CD4-positive, CD25-positive, alpha-beta regulatory T cell (primary cell): Measurements from ENCODE around the gene EZR. TPM values are rescaled to one million over a fixed set of nuclear protein-coding genes. Genes with fewer than 3 reads are reported as not detected.

Source experiments
- ATAC-seq, 2 donors: fragments of 150-1000 bp; cut with Tn5 transposase; one replicate each; pipeline ENCODE4 v1.10.0; 2021; ENCODE audit warnings: low read depth in 2 of 2, moderate number of reproducible peaks in 2 of 2, moderate library complexity in 1 of 2
- DNase-seq, 3 donors: peaks; one replicate each; pipeline versions ENCODE4 v3.0.0 to v3.0.0-alpha.2; 2012 to 2022; ENCODE audit warnings: mixed read lengths in 1 of 3
- H3K27ac ChIP-seq: one replicate; pipeline ENCODE4 v1.7.0; 2013; ENCODE audit warnings: mild to moderate bottlenecking, low read length; ENCODE audit not compliant: insufficient read depth, poor library complexity, severe bottlenecking
- H3K27me3 ChIP-seq: one replicate; pipeline ENCODE4 v1.7.0; 2013; ENCODE audit warnings: low read length; ENCODE audit not compliant: control insufficient read depth, insufficient read depth
- H3K36me3 ChIP-seq: one replicate; pipeline ENCODE4 v1.7.0; 2013; ENCODE audit warnings: mild to moderate bottlenecking, low read length, moderate library complexity; ENCODE audit not compliant: control insufficient read depth, insufficient read depth
- H3K4me1 ChIP-seq: 2 replicates; pipeline ENCODE4 v1.7.0; 2013; ENCODE audit warnings: mild to moderate bottlenecking, low read length; ENCODE audit not compliant: insufficient read depth, control insufficient read depth, poor library complexity, severe bottlenecking
- H3K4me3 ChIP-seq: one replicate; pipeline ENCODE4 v1.7.0; 2013; ENCODE audit warnings: low read depth, mild to moderate bottlenecking, low read length, moderate library complexity
- H3K9me3 ChIP-seq, 2 experiments: 1 replicate in 1 of 2; 2 replicates in 1 of 2; pipeline ENCODE4 v1.7.0; 2013; ENCODE audit warnings: low read length in 2 of 2, mild to moderate bottlenecking in 1 of 2, moderate library complexity in 1 of 2; ENCODE audit not compliant: control insufficient read depth in 2 of 2
- H3K27ac Mint-ChIP-seq, 3 donors: one replicate each; pipeline ENCODE4 v1.8.0; 2020 to 2022; ENCODE audit warnings: mild to moderate bottlenecking in 3 of 3, mixed read lengths in 3 of 3, moderate library complexity in 2 of 3
- H3K27me3 Mint-ChIP-seq: one replicate; pipeline ENCODE4 v1.8.0; 2022; ENCODE audit warnings: mild to moderate bottlenecking, mixed read lengths
- H3K36me3 Mint-ChIP-seq: one replicate; pipeline ENCODE4 v1.8.0; 2020; ENCODE audit warnings: mixed read lengths
- H3K4me1 Mint-ChIP-seq, 4 donors: one replicate each; pipeline ENCODE4 v1.8.0; 2020 to 2022; ENCODE audit warnings: mixed read lengths in 4 of 4, mild to moderate bottlenecking in 1 of 4
- H3K4me3 Mint-ChIP-seq, 4 donors: one replicate each; pipeline ENCODE4 v1.8.0; 2020 to 2022; ENCODE audit warnings: mild to moderate bottlenecking in 4 of 4, mixed read lengths in 4 of 4, moderate library complexity in 3 of 4
- H3K9me3 Mint-ChIP-seq, 7 donors: one replicate each; pipeline ENCODE4 v1.8.0; 2020 to 2022; ENCODE audit warnings: mixed read lengths in 7 of 7, mild to moderate bottlenecking in 3 of 7, moderate library complexity in 2 of 7
- polyA plus RNA-seq, 4 donors: library from polyadenylated mRNA; unstranded; fragments of 300-500 nt; fragmentation: Illumina TruSeq; gene quantifications; one replicate each; pipeline ENCODE4 v1.2.3, GENCODE V29; 2021
- total RNA-seq: library from RNA; stranded (reverse); gene quantifications from one replicate; pipeline ENCODE4 v1.2.3, GENCODE V29; 2022

EZR gene
- total and polyA plus RNA-seq, 5 donors from 2014 or later = 310 to 559 (median 396) TPM

GRCh38 chr6:158849899-158850806 is 31.0 kb upstream of the EZR start:
- Histone ChIP-seq H3K4me1 (peaks cover 54% of the 10 kb centered on the region), H3K4me3 (peak overlapping the region; percentile 65)
- peak; percentile 59 to 87 (median 81) for DNase-seq

GRCh38 chr6:158848490-158848895 is 29.3 kb upstream of the EZR start:
- Histone ChIP-seq H3K4me1 (peaks cover 37% of the 10 kb centered on the region), H3K27ac (no peak overlapping the region), H3K4me3 (no peak overlapping the region), H3K36me3 (no peaks in the 10 kb centered on the region), H3K9me3 (no peaks in the 10 kb centered on the region), H3K27me3 (no peaks in the 10 kb centered on the region)
- Mint-ChIP-seq H3K27ac (peak overlapping the region in 2 of 3 donors; percentile 5 to 98), H3K9me3 (peaks cover 0 to 2% (median 0%) of the 10 kb centered on the region in 7 donors), H3K4me1 (peaks cover 14 to 26% (median 19%) of the 10 kb centered on the region in 4 donors), H3K27me3 (peaks cover 15% of the 10 kb centered on the region), H3K4me3 (no peak overlapping the region), H3K36me3 (no peaks in the 10 kb centered on the region)
- ATAC-seq = no peak
- DNase-seq = no peak

More at GRCh38 chr6:158849899-158850806, 31.0 kb upstream of the EZR start:
- peaks cover 7% of the 10 kb centered on the region for H3K27me3 Mint-ChIP-seq
- ATAC-seq = peak; percentile 77 to 78
- Histone ChIP-seq H3K27me3 (no peaks in the 10 kb centered on the region), H3K9me3 (no peaks in the 10 kb centered on the region), H3K36me3 (no peaks in the 10 kb centered on the region), H3K27ac (peak overlapping the region; percentile 97)
- peaks cover 0 to 2% (median 0%) of the 10 kb centered on the region in 7 donors for H3K9me3 Mint-ChIP-seq
- H3K27ac Mint-ChIP-seq = peak overlapping the region in 2 of 3 donors; percentile 96 to 98
- H3K4me1 Mint-ChIP-seq = peaks cover 10 to 26% (median 21%) of the 10 kb centered on the region in 4 donors
- H3K36me3 Mint-ChIP-seq = no peaks in the 10 kb centered on the region
- peak overlapping the region; percentile 65 to 73 (median 71) for H3K4me3 Mint-ChIP-seq

GRCh38 chr6:158847786-158848185 is 28.6 kb upstream of the EZR start:
- ATAC-seq (no peak), DNase-seq (no peak)
- H3K4me3 ChIP-seq = no peak overlapping the region
- peaks cover 30% of the 10 kb centered on the region for H3K4me1 ChIP-seq
- H3K27me3 ChIP-seq = no peaks in the 10 kb centered on the region
- H3K4me3 Mint-ChIP-seq = no peak overlapping the region
- H3K27ac Mint-ChIP-seq = peak overlapping the region in 1 of 3 donors; percentile 57
- H3K4me1 Mint-ChIP-seq = peaks cover 15 to 27% (median 19%) of the 10 kb centered on the region in 4 donors
- H3K36me3 ChIP-seq = no peaks in the 10 kb centered on the region
- no peak overlapping the region for H3K27ac ChIP-seq
- H3K9me3 ChIP-seq = no peaks in the 10 kb centered on the region
- peaks cover 0 to 2% (median 0%) of the 10 kb centered on the region in 7 donors for H3K9me3 Mint-ChIP-seq
- peaks cover 15% of the 10 kb centered on the region for H3K27me3 Mint-ChIP-seq
- H3K36me3 Mint-ChIP-seq = peaks cover 2% of the 10 kb centered on the region

- Histone ChIP-seq H3K9me3 (no peaks in the 10 kb centered on the region), H3K27me3 (no peaks in the 10 kb centered on the region), H3K4me3 (no peak overlapping the region), H3K4me1 (peaks cover 23% of the 10 kb centered on the region), H3K36me3 (no peaks in the 10 kb centered on the region), H3K27ac (no peak overlapping the region)
- Mint-ChIP-seq H3K27me3 (peaks cover 15% of the 10 kb centered on the region), H3K27ac (peak overlapping the region in 1 of 3 donors; percentile 22), H3K36me3 (peaks cover 4% of the 10 kb centered on the region), H3K9me3 (peaks cover 0 to 2% (median 0%) of the 10 kb centered on the region in 7 donors), H3K4me1 (peaks cover 15 to 28% (median 18%) of the 10 kb centered on the region in 4 donors), H3K4me3 (no peak overlapping the region)
- ATAC-seq (no peak), DNase-seq (no peak)
Measured at GRCh38 chr6:158847012-158847529, 27.9 kb upstream of the EZR start.

GRCh38 chr6:158843751-158844683 is 24.8 kb upstream of the EZR start:
- peaks cover 8% of the 10 kb centered on the region for H3K27me3 Mint-ChIP-seq
- DNase-seq (no peak), ATAC-seq (no peak)
- Histone ChIP-seq H3K4me1 (no peaks in the 10 kb centered on the region), H3K27me3 (no peaks in the 10 kb centered on the region), H3K4me3 (no peak overlapping the region), H3K9me3 (no peaks in the 10 kb centered on the region), H3K36me3 (no peaks in the 10 kb centered on the region), H3K27ac (no peak overlapping the region)
- no peak overlapping the region for H3K4me3 Mint-ChIP-seq
- peaks cover 8% of the 10 kb centered on the region for H3K36me3 Mint-ChIP-seq
- peaks cover 0 to 9% (median 5%) of the 10 kb centered on the region in 4 donors for H3K4me1 Mint-ChIP-seq
- no peak overlapping the region for H3K27ac Mint-ChIP-seq
- H3K9me3 Mint-ChIP-seq = peaks cover 0 to 7% (median 0%) of the 10 kb centered on the region in 7 donors

- DNase-seq = no peak
- Mint-ChIP-seq H3K27ac (no peak overlapping the region), H3K4me3 (no peak overlapping the region), H3K36me3 (peaks cover 8% of the 10 kb centered on the region), H3K27me3 (peaks cover 8% of the 10 kb centered on the region), H3K9me3 (peaks cover 0 to 7% (median 0%) of the 10 kb centered on the region in 7 donors), H3K4me1 (peaks cover 0 to 5% (median 3%) of the 10 kb centered on the region in 4 donors)
- Histone ChIP-seq H3K4me3 (no peak overlapping the region), H3K36me3 (no peaks in the 10 kb centered on the region), H3K27ac (no peak overlapping the region), H3K9me3 (no peaks in the 10 kb centered on the region), H3K4me1 (no peaks in the 10 kb centered on the region), H3K27me3 (peaks cover 2% of the 10 kb centered on the region)
- ATAC-seq = no peak
Measured at GRCh38 chr6:158841358-158841757, 22.2 kb upstream of the EZR start.

- DNase-seq (no peak), ATAC-seq (no peak)
- Mint-ChIP-seq H3K4me1 (peaks cover 0 to 5% (median 3%) of the 10 kb centered on the region in 4 donors), H3K4me3 (no peak overlapping the region), H3K9me3 (peaks cover 0 to 7% (median 0%) of the 10 kb centered on the region in 7 donors), H3K27me3 (peaks cover 8% of the 10 kb centered on the region), H3K27ac (peak overlapping the region in 2 of 3 donors; percentile 46 to 51), H3K36me3 (peaks cover 8% of the 10 kb centered on the region)
- H3K36me3 ChIP-seq = no peaks in the 10 kb centered on the region
- no peak overlapping the region for H3K27ac ChIP-seq
- H3K27me3 ChIP-seq = peaks cover 2% of the 10 kb centered on the region
- no peaks in the 10 kb centered on the region for H3K9me3 ChIP-seq
- no peak overlapping the region for H3K4me3 ChIP-seq
- H3K4me1 ChIP-seq = no peaks in the 10 kb centered on the region
Measured at GRCh38 chr6:158840465-158840864, 21.3 kb upstream of the EZR start.
